ENCODE measurements around the gene CATSPERB. TPM values are rescaled to one million over a fixed set of nuclear protein-coding genes. Genes with fewer than 3 reads are reported as not detected.
"Not testable (repeated sequence)": the region's sequence is repeated elsewhere in the genome, so short reads cannot be mapped to it uniquely, and the experiment has no call there.

CATSPERB gene
- total RNA-seq, 1 experiment from 2014 or later: 2.1 TPM

DNA sequence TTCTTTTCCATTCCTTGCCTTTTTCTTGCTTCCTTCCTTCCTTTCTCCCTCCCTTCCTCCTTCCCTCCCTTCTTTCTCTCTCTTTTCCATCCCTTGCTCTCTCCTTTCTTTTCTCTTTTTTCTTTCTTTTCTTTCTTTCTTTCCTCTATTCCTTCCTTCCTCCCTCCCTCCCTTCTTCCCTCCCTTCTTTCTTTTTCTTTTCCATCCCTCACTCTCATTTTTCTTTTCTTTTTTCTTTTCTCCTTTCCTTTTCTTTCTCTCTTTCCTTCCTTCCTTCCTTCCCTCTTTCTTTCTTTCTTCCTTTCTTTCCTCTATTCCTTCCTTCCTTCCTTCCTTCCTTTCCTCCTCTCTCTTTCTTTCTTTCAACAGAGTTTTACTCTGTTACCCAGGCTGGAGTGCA lies 186.7 kb downstream of the CATSPERB start:
- H3K4me3 ChIP-seq (ENCODE audit: low read depth, low read length): no peak overlapping the region
- peaks cover 8% of the 10 kb centered on the region; the same call in 1 of the 2 replicates for H3K9me3 ChIP-seq
- no TSS peak for BruUV-seq (replicated peaks)
- Mint-ChIP-seq H3K9me3 (ENCODE audit: unreplicated experiment) (peaks cover 19% of the 10 kb centered on the region), H3K27ac (ENCODE audit: unreplicated experiment) (no peak overlapping the region), H3K4me1 (ENCODE audit: low read depth, unreplicated experiment) (no peaks in the 10 kb centered on the region), H3K4me3 (ENCODE audit: unreplicated experiment) (no peak overlapping the region), H3K36me3 (ENCODE audit: insufficient read depth, unreplicated experiment) (no peaks in the 10 kb centered on the region), H3K27me3 (ENCODE audit: insufficient read depth, unreplicated experiment) (no peaks in the 10 kb centered on the region)
- ChIA-PET POLR2A (no interaction called here), CTCF (no interaction called here)
- TF ChIP-seq, protein P1, sequence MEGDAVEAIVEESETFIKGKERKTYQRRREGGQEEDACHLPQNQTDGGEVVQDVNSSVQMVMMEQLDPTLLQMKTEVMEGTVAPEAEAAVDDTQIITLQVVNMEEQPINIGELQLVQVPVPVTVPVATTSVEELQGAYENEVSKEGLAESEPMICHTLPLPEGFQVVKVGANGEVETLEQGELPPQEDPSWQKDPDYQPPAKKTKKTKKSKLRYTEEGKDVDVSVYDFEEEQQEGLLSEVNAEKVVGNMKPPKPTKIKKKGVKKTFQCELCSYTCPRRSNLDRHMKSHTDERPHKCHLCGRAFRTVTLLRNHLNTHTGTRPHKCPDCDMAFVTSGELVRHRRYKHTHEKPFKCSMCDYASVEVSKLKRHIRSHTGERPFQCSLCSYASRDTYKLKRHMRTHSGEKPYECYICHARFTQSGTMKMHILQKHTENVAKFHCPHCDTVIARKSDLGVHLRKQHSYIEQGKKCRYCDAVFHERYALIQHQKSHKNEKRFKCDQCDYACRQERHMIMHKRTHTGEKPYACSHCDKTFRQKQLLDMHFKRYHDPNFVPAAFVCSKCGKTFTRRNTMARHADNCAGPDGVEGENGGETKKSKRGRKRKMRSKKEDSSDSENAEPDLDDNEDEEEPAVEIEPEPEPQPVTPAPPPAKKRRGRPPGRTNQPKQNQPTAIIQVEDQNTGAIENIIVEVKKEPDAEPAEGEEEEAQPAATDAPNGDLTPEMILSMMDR (IDR thresholded peaks at IDR 0.05; ENCODE audit: insufficient read depth in 1 of 2, low read depth in 1 of 2, low read length in 1 of 2, severe bottlenecking in 1 of 2, unreplicated experiment in 1 of 2): no peak
- intact Hi-C loops (cut with micrococcal nuclease; ENCODE audit: unreplicated experiment): no loop called here
- H3K4me1 ChIP-seq: no peaks in the 10 kb centered on the region
- H3K36me3 ChIP-seq (ENCODE audit: control insufficient read depth, insufficient read depth, low read length): no peaks in the 10 kb centered on the region
- H3K27me3 ChIP-seq (replicated peaks; ENCODE audit: control insufficient read depth, insufficient read depth, low read length): no peaks in the 10 kb centered on the region
- DNase-seq: no peak

DNA sequence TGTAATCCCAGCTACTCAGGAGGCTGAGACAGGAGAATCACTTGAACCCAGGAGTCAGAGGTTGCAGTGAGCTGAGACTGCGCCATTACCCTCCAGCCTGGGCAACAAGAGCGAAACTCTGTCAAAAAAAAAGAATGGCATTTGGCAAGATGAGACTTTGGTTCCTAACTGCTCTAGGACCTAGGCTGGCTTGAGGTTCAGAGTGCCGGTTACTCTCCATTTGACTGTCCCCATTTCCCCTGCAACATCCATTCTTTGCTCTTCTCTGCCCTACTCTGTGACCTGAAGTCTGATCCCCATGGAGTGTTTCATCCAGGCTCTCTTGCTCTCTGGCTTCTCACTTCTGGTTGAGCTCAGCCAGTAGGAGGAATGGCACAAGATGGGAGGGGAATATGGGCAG lies 195.6 kb downstream of the CATSPERB start:
- Mint-ChIP-seq H3K27me3 (ENCODE audit: insufficient read depth, unreplicated experiment) (no peaks in the 10 kb centered on the region), H3K4me1 (ENCODE audit: low read depth, unreplicated experiment) (no peaks in the 10 kb centered on the region), H3K27ac (ENCODE audit: unreplicated experiment) (no peak overlapping the region), H3K4me3 (ENCODE audit: unreplicated experiment) (no peak overlapping the region), H3K9me3 (ENCODE audit: unreplicated experiment) (peaks cover 35% of the 10 kb centered on the region), H3K36me3 (ENCODE audit: insufficient read depth, unreplicated experiment) (no peaks in the 10 kb centered on the region)
- Histone ChIP-seq H3K4me3 (ENCODE audit: low read depth, low read length) (no peak overlapping the region), H3K27me3 (replicated peaks; ENCODE audit: control insufficient read depth, insufficient read depth, low read length) (no peaks in the 10 kb centered on the region), H3K36me3 (ENCODE audit: control insufficient read depth, insufficient read depth, low read length) (no peaks in the 10 kb centered on the region), H3K9me3 (0 out of 2 replicates have a peak, but pooled peaks cover 6% of the 10 kb centered on the region), H3K4me1 (peaks cover 9% of the 10 kb centered on the region)
- POLR2A ChIA-PET: no interaction called here
- TF ChIP-seq, protein P1 (IDR thresholded peaks at IDR 0.05; ENCODE audit: insufficient read depth in 1 of 2, low read depth in 1 of 2, low read length in 1 of 2, severe bottlenecking in 1 of 2, unreplicated experiment in 1 of 2): no peak
- CTCF ChIA-PET: no interaction called here
- no peak for DNase-seq
- intact Hi-C loops (cut with micrococcal nuclease; ENCODE audit: unreplicated experiment): no loop called here
- BruUV-seq (replicated peaks): no TSS peak

DNA sequence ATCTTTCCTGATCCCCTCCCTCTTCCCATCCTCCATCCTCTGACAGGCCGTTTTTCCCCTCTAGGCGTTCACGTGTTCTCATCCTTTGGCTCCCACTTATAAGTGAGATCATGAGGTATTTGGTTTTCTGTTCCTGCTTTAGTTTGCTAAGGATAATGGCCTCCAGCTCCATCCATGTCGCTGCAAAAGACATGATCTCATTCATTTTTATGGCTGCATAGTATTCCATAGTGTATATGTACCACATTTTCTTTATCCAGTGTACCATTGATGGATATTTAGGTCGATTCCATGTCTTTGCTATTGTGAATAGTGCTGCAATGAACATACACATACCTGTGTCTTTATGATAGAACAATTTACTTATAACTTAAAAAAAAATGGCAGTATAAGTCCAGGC lies 197.8 kb downstream of the CATSPERB start:
- H3K9me3 ChIP-seq; H3K27ac Mint-ChIP-seq (ENCODE audit: unreplicated experiment); H3K36me3 Mint-ChIP-seq (ENCODE audit: insufficient read depth, unreplicated experiment); intact Hi-C loops (cut with micrococcal nuclease; ENCODE audit: unreplicated experiment); POLR2A ChIA-PET; H3K4me1 ChIP-seq; H3K4me3 Mint-ChIP-seq (ENCODE audit: unreplicated experiment); H3K36me3 ChIP-seq (ENCODE audit: control insufficient read depth, insufficient read depth, low read length); CTCF ChIA-PET; H3K27me3 ChIP-seq (replicated peaks; ENCODE audit: control insufficient read depth, insufficient read depth, low read length); DNase-seq; H3K4me3 ChIP-seq (ENCODE audit: low read depth, low read length); H3K27me3 Mint-ChIP-seq (ENCODE audit: insufficient read depth, unreplicated experiment); H3K4me1 Mint-ChIP-seq (ENCODE audit: low read depth, unreplicated experiment); BruUV-seq (replicated peaks): not testable (repeated sequence)
- peaks cover 17% of the 10 kb centered on the region for H3K9me3 Mint-ChIP-seq (ENCODE audit: unreplicated experiment)

DNA sequence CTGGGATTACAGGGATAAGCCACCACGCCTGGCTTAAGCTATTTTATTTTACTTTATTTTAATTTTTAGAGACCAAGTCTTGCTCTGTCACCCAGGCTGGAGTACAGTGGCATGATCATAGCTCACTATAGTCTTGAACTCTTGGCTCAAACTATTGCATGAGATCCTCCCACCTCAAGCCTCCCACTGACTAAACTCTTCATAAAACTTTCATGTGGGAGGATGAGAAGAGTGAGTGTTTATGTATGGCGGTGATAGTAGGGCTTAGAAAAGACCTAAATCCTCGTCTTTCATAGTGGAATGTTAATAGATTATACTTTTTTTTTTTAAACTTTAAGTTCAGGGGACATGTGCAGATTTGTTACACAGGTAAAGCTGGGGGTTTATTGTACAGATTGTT lies 198.3 kb downstream of the CATSPERB start:
- Histone ChIP-seq H3K27me3 (replicated peaks; ENCODE audit: control insufficient read depth, insufficient read depth, low read length) (no peaks in the 10 kb centered on the region), H3K4me3 (ENCODE audit: low read depth, low read length) (no peak overlapping the region), H3K9me3 (0 out of 2 replicates have a peak, but pooled peaks cover 3% of the 10 kb centered on the region), H3K36me3 (ENCODE audit: control insufficient read depth, insufficient read depth, low read length) (no peaks in the 10 kb centered on the region), H3K4me1 (peaks cover 9% of the 10 kb centered on the region)
- Mint-ChIP-seq H3K9me3 (ENCODE audit: unreplicated experiment) (peaks cover 13% of the 10 kb centered on the region), H3K27ac (ENCODE audit: unreplicated experiment) (no peak overlapping the region), H3K4me3 (ENCODE audit: unreplicated experiment) (no peak overlapping the region), H3K36me3 (ENCODE audit: insufficient read depth, unreplicated experiment) (no peaks in the 10 kb centered on the region), H3K4me1 (ENCODE audit: low read depth, unreplicated experiment) (no peaks in the 10 kb centered on the region), H3K27me3 (ENCODE audit: insufficient read depth, unreplicated experiment) (no peaks in the 10 kb centered on the region)
- no peak for DNase-seq
- ChIA-PET POLR2A (no interaction called here), CTCF (no interaction called here)
- intact Hi-C loops (cut with micrococcal nuclease; ENCODE audit: unreplicated experiment): no loop called here
- TF ChIP-seq, protein P1 (IDR thresholded peaks at IDR 0.05; ENCODE audit: insufficient read depth in 1 of 2, low read depth in 1 of 2, low read length in 1 of 2, severe bottlenecking in 1 of 2, unreplicated experiment in 1 of 2): no peak
- no TSS peak for BruUV-seq (replicated peaks)

Measured in Caco-2 (cell line).